Ectodermal cell (in vitro differentiated cells): ENCODE measurements around the gene ACAN.

Source experiments
- H3K27ac ChIP-seq: 2 replicates; pipeline ENCODE4 v1.7.0; 2013; ENCODE audit warnings: mild to moderate bottlenecking, low read depth, low read length; ENCODE audit not compliant: insufficient read depth, poor library complexity, severe bottlenecking
- H3K27me3 ChIP-seq: 2 replicates; pipeline ENCODE4 v1.7.0; 2013; ENCODE audit warnings: mild to moderate bottlenecking, low read length; ENCODE audit not compliant: insufficient read depth, control insufficient read depth, poor library complexity, severe bottlenecking
- H3K36me3 ChIP-seq: one replicate; pipeline ENCODE4 v1.7.0; 2013; ENCODE audit warnings: low read length; ENCODE audit not compliant: control insufficient read depth, insufficient read depth
- H3K4me1 ChIP-seq: one replicate; pipeline ENCODE4 v1.7.0; 2013; ENCODE audit warnings: low read length; ENCODE audit not compliant: control insufficient read depth, insufficient read depth
- H3K4me3 ChIP-seq: 2 replicates; pipeline ENCODE4 v1.7.0; 2013; ENCODE audit warnings: low read depth, low read length, control low read depth; ENCODE audit not compliant: insufficient read depth
- H3K9me3 ChIP-seq: 2 replicates; pipeline ENCODE4 v1.7.0; 2013; ENCODE audit warnings: mild to moderate bottlenecking, low read length, moderate library complexity; ENCODE audit not compliant: control insufficient read depth
- WGBS, 2 experiments: methylation state at CpG; one replicate each; pipeline ENCODE4 v1.1.7; 2013; ENCODE audit warnings: missing lambda C conversion rate in 2 of 2; 5-methylcytosine and 5-hydroxymethylcytosine counted together

The ACAN gene

DNA sequence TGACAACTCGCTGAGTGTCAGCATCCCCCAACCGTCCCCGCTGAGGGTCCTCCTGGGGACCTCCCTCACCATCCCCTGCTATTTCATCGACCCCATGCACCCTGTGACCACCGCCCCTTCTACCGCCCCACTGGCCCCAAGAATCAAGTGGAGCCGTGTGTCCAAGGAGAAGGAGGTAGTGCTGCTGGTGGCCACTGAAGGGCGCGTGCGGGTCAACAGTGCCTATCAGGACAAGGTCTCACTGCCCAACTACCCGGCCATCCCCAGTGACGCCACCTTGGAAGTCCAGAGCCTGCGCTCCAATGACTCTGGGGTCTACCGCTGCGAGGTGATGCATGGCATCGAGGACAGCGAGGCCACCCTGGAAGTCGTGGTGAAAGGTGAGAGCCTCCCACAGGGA lies 35.4 kb downstream of the ACAN start:
- H3K27ac ChIP-seq = no peak overlapping the region
- H3K36me3 ChIP-seq = no peaks in the 10 kb centered on the region
- H3K27me3 ChIP-seq = no peaks in the 10 kb centered on the region
- no peaks in the 10 kb centered on the region for H3K4me1 ChIP-seq
- H3K4me3 ChIP-seq = no peak overlapping the region
- H3K9me3 ChIP-seq = no peaks in the 10 kb centered on the region
- 91 to 93% methylated on average over 18 of the region's 18 CpGs for WGBS, 2 experiments

DNA sequence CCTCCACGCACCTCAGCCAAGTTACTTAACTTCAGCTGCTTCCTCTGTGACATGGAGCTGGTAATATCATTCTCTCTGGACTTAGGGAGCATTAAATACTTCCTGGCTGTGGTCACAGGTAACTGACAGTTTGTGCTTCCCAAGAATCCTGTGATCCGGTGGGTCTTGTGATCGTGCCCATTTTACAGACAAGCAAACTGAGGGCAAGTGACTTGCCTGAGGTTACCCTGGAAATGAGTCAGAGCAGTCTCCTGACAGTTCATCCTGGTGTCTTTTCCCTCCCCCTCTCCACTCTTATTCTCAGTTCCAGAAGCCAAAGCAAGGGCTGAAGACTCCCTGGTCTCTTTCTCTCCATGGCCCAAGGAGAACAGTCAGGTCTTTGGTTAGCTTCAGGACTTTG lies 35.9 kb downstream of the ACAN start:
- no peak overlapping the region for H3K27ac ChIP-seq
- H3K4me3 ChIP-seq = no peak overlapping the region
- H3K27me3 ChIP-seq = no peaks in the 10 kb centered on the region
- no peaks in the 10 kb centered on the region for H3K9me3 ChIP-seq
- H3K36me3 ChIP-seq = no peaks in the 10 kb centered on the region
- 93 to 94% methylated on average over 3 of the region's 3 CpGs for WGBS, 2 experiments
- H3K4me1 ChIP-seq = no peaks in the 10 kb centered on the region

DNA sequence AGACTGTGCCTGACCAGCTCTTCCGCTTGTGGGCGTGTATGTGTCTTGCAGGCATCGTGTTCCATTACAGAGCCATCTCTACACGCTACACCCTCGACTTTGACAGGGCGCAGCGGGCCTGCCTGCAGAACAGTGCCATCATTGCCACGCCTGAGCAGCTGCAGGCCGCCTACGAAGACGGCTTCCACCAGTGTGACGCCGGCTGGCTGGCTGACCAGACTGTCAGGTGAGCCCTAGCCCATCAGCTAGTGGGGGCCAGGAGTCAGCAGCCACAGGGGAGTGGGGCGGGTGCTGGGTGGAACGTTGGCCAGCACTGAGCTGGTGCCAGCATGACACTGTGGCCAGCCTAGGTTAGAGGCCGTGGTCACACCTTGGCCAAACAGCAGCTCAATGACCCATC lies 36.7 kb downstream of the ACAN start:
- Histone ChIP-seq H3K27me3 (no peaks in the 10 kb centered on the region), H3K4me3 (no peak overlapping the region), H3K27ac (no peak overlapping the region), H3K9me3 (no peaks in the 10 kb centered on the region), H3K4me1 (no peaks in the 10 kb centered on the region), H3K36me3 (no peaks in the 10 kb centered on the region)
- WGBS, 2 experiments = 93 to 96% methylated on average over 16 of the region's 16 CpGs

DNA sequence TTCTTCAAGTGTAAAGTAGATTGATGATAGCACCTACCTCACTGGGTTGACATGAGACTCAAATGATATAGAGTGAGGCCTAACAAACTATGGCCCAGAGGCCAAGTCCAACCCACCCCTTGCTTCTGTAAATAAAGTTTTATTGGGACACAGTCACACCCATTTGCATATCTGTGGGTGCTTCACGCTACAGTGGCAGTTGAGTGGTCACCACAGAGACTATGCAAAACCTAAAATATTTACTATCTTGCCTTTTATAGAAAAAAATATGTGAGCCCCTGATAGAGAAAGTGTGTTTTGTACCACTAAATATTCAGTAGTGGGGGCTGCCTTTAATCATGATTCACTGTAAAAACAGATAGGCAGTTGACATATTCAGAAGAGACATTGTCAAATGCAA lies 38.0 kb downstream of the ACAN start:
- Histone ChIP-seq H3K27ac (no peak overlapping the region), H3K4me1 (no peaks in the 10 kb centered on the region), H3K27me3 (no peaks in the 10 kb centered on the region), H3K36me3 (no peaks in the 10 kb centered on the region), H3K4me3 (no peak overlapping the region), H3K9me3 (no peaks in the 10 kb centered on the region)
- 82% methylated on average over 1 of the region's 1 CpG; no CpG with 5 or more reads in 1 of the 2 experiments for WGBS, 2 experiments

DNA sequence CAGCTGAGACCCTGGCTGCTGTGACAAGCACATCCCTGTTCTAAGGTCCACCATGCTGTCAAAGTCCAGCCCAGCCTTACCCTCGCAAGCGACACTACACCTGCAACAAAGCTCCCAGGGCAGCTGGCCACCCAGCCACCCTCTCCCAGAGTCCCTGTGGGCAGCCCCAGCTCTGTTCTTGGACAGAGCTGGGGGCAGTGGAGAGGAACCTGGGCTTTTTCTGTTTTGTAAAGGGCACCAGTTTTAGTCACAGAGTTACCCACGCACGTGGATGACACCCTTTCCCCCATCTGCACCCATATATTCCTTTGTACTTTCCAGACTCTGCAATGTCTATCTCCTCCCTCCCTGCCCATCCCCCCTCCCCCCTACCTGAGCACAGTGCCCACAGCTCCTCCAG lies 38.9 kb downstream of the ACAN start:
- Histone ChIP-seq H3K27me3 (no peaks in the 10 kb centered on the region), H3K4me1 (no peaks in the 10 kb centered on the region), H3K27ac (no peak overlapping the region), H3K36me3 (no peaks in the 10 kb centered on the region), H3K4me3 (no peak overlapping the region), H3K9me3 (no peaks in the 10 kb centered on the region)
- WGBS, 2 experiments = 93 to 94% methylated on average over 4 of the region's 4 CpGs

DNA sequence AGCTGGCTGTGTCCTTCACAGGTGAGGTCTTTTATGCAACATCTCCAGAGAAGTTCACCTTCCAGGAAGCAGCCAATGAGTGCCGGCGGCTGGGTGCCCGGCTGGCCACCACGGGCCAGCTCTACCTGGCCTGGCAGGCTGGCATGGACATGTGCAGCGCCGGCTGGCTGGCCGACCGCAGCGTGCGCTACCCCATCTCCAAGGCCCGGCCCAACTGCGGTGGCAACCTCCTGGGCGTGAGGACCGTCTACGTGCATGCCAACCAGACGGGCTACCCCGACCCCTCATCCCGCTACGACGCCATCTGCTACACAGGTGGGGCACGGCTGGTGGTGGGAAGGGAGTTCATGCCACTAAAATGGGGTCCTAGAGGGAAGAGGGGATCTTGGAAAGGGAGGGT lies 40.1 kb downstream of the ACAN start:
- Histone ChIP-seq H3K9me3 (no peaks in the 10 kb centered on the region), H3K4me3 (no peak overlapping the region), H3K36me3 (no peaks in the 10 kb centered on the region), H3K27me3 (no peaks in the 10 kb centered on the region), H3K4me1 (no peaks in the 10 kb centered on the region), H3K27ac (no peak overlapping the region)
- 95 to 96% methylated on average over 21 of the region's 21 CpGs for WGBS, 2 experiments

DNA sequence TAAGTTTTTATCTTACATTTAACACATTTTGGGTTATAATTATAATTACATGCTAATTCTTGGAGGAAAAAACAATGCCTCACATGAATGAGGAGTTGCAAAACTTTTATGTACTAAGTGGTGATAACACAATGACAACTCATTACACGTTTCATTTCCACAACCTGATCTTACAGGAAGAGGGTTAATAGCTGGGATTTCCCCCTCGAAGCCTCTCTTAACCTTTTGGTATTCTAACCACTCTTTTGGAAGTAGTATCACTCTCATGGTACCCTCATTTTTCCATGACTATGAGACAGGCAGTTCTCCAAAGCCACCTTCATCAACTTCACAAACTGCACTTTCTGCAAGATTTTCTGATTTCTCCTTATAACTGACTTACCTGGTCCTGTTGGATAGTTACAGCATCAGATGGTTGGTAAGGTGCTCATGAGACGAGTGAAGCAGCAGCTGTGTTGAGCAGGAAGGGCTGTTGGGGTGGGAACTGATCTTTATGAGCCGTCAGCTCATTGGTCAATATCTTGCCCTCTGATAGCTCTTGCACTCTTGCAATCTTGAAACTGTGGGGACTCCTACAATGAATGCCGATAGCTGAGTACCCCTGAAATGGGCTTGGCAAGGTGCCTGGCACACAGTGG lies 41.6 kb downstream of the ACAN start:
- Histone ChIP-seq H3K4me1 (no peaks in the 10 kb centered on the region), H3K4me3 (no peak overlapping the region), H3K9me3 (no peaks in the 10 kb centered on the region), H3K36me3 (no peaks in the 10 kb centered on the region), H3K27me3 (no peaks in the 10 kb centered on the region), H3K27ac (no peak overlapping the region)
- WGBS, 2 experiments = 83 to 87% methylated on average over 5 of the region's 5 CpGs

DNA sequence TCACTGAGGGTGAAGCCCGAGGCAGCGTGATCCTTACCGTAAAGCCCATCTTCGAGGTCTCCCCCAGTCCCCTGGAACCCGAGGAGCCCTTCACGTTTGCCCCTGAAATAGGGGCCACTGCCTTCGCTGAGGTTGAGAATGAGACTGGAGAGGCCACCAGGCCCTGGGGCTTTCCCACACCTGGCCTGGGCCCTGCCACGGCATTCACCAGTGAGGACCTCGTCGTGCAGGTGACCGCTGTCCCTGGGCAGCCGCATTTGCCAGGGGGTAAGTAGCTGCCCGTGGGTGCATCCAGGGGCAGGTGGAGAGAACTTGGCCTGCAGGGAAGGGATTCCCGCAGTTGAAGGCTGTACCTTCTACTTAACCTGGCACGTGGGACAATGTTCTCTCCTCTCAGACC lies 42.4 kb downstream of the ACAN start:
- Histone ChIP-seq H3K27ac (no peak overlapping the region), H3K36me3 (no peaks in the 10 kb centered on the region), H3K4me3 (no peak overlapping the region), H3K4me1 (no peaks in the 10 kb centered on the region), H3K9me3 (no peaks in the 10 kb centered on the region), H3K27me3 (no peaks in the 10 kb centered on the region)
- 91 to 92% methylated on average over 15 of the region's 15 CpGs for WGBS, 2 experiments

DNA sequence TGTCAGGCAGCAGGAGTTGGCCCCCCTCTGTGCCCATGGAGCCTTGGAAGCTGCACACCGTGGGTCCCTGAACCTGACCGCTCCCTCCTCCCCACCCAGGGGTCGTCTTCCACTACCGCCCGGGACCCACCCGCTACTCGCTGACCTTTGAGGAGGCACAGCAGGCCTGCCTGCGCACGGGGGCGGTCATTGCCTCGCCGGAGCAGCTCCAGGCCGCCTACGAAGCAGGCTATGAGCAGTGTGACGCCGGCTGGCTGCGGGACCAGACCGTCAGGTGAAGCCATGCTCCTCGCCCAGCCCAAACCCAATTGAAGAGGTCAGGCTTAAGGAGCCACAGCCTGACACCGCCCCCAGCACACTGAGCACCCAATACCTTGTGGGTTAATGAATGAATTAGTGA lies 43.9 kb downstream of the ACAN start:
- H3K9me3 ChIP-seq = no peaks in the 10 kb centered on the region
- H3K27ac ChIP-seq = no peak overlapping the region
- no peak overlapping the region for H3K4me3 ChIP-seq
- H3K4me1 ChIP-seq = no peaks in the 10 kb centered on the region
- H3K36me3 ChIP-seq = no peaks in the 10 kb centered on the region
- H3K27me3 ChIP-seq = no peaks in the 10 kb centered on the region
- WGBS, 2 experiments = 88 to 89% methylated on average over 20 of the region's 20 CpGs

DNA sequence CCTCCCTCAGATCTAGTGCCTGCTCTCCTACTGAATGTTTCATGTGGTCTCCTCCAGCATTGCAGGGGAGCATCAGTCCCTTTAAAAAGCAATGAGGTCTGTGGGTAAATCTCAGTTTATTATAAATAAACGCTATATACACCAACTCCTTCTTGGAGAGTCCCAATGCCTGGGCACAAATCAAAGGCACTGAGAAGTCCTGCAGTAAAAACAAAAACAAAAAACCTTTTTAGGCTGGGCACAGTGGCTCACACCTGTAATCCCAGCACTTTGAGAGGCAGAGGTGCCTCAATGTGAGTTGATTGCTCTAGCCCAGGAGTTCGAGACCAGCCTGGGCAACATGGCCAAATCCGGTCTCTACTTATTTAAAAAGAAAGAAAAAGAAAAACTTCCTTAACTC lies 45.0 kb downstream of the ACAN start:
- Histone ChIP-seq H3K9me3 (no peaks in the 10 kb centered on the region), H3K4me3 (no peak overlapping the region), H3K36me3 (no peaks in the 10 kb centered on the region), H3K4me1 (no peaks in the 10 kb centered on the region), H3K27me3 (no peaks in the 10 kb centered on the region), H3K27ac (no peak overlapping the region)
- 90 to 97% methylated on average over 3 of the region's 3 CpGs for WGBS, 2 experiments
